Stromal cell of bone marrow (primary cell): ENCODE measurements around the gene DLGAP1.

ENCODE experiments used
- DNase-seq: peaks from one replicate; pipeline ENCODE4 v3.0.0-alpha.2; 2012; ENCODE audit warnings: low read depth

The DLGAP1 gene

DNA sequence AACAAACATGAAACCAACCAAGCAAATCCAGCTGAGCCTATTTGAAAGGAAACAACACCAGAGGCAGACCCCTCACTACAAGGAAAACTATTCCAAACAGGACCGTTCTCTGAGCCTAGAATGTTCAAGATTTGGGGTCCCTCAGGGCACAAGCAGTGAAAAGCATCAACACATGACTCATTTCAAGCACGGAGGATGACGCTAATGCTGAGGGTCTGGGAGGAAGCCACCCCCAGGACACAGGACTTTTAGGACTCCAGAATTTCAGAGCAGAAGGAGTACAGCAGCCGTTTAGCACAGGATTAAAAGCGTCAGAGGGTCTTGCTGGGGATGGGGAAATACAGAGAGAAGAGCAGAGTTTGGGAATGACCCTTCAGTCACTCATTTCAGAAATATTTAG, 168.9 kb downstream of the DLGAP1 start:
- DNase-seq: no peak

DNA sequence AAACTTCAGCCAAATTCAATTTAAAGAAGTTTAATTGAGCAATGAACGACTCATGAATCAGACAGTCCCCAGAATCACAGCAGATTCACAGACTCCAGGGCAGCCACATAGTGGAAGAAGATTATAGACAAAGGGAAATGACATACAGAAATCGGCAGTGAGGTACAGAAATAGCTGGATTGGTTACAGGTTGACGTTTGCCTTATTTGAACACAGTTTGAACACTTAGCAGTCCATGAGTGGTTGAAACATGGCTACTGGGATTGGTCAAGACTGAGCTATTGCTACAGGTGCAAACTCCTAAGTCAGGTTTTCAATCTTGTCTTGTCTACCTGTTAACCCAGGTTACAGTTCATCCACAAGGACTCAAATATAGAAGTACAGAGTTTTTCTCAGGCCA, 169.6 kb downstream of the DLGAP1 start:
- DNase-seq: no peak

DNA sequence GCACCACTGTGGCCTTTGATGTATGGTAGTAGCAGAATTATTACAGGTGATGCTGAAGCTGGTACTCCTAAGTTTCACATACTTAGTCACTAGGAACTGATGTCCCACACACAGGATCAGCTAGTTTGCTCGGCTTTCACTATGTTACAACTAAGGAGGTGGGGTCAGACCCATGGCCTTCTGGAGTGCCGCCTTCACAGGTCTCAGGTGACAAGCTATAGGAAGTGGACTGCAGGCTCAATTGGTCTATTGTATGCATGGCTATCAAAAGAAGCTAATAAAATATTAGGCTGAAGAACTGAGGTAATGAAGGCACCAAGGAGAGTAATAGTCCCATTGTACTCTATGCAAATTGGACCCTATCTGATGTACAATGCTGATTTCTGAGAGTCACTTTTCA, 170.6 kb downstream of the DLGAP1 start:
- no peak for DNase-seq

- DNase-seq: no peak
Measured at GRCh38 chr18:4283746-4284291, 171.3 kb downstream of the DLGAP1 start.

DNA sequence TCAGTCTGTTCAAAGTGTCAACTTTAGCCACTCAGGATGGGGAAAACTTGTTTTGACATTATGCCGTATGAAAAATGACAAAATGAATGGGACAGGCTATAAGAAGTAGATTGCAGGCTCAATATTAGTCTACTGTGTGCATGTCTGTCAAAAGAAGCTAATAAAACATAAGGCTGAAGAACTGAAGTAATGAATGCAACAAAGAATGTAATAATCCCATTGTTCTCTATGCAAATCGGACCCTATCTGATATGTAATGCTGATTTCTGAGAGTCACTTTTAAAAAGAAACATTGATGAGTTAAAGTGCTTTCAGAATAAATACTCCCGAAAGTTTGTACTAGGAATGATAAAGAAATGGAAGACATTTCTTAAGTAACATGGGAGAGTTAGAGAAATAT, 172.2 kb downstream of the DLGAP1 start:
- DNase-seq: no peak

DNA sequence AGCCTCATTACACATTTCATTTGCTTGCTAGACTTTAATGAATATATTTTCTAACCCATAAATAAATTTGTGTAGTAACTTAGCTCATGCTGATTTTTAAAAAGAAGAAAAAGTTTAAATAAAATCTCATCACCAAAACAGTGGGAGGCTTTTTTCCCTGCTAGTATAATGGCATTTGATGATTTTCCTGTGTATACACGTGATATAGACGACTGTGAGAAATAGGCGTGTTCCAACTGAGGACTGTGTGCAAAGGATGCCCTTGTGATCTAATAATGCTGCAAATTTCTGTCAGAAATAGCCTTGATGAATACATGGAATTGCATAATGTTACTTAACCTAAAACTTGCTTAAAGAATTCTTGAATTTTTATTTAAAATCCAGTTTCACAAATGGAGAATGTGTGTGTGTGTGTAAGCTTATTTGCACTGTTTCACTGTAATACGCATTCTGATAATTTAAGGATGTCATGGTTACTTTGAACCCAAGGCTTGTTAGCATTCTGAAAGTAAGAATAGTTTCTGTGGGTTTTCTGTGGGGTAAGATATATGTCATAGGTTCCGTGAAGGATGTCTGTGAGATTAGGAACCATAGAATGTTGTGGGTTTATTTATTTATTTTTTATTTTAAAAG, 178.0 kb downstream of the DLGAP1 start:
- no peak for DNase-seq

DNA sequence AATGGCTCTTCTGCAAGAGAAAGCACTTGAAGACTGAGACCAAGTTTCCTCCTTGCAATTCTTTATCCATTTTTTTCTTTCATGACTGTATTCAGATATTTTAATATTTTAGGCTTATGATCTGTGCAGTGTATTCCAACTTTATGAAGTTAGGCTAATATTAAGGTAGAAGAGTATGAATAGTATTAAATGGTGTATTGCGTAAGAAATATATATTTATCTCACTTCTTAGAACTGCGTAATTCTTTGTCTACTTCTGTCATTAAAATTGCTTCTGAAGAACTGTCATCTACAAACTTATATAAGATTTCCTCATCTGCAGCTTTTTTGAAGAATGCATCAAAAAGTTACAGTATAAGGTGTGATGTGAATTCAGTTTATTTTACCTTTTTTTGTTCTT, 183.2 kb downstream of the DLGAP1 start:
- DNase-seq: no peak

DNA sequence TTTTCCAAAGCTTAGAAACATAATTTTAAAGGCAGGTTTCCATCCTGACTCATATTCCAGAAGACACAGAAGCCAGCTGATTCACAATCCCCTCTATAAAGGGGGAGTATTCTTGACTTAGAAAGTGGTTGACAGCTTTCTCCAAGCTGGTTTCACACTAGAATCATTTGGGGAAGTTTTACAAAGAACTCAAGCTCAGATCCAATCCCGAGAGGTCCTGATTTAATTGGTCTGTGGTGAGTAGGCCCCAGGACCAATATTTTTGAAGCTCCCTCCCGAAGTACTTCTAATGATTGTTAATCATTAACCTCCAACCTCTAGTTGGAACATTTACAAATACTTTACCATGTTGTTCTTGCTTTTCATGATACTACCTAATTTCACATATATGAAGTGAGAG, 184.1 kb downstream of the DLGAP1 start:
- DNase-seq: no peak

DNA sequence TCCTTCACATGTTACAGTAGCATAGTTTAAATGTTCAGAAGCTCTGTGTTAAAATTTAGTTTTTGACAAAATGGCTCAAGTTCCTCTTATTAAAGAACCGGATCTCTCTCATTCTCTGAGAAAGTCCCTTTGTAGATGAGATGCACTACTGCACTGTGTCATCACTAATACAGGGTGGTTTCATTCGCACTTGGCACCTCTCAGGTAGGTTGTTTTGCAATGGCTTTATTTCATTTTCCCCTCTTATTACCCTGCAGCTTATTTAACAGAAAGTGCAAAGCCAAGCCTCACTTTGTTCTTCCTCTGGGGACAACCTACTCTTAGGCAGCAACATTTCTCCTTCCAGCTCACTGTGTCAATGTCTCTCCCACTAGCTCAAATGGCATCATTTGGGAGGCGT, 185.1 kb downstream of the DLGAP1 start:
- no peak for DNase-seq

GRCh38 chr18:4267641-4268040, 187.5 kb downstream of the DLGAP1 start:
- DNase-seq: no peak

DNA sequence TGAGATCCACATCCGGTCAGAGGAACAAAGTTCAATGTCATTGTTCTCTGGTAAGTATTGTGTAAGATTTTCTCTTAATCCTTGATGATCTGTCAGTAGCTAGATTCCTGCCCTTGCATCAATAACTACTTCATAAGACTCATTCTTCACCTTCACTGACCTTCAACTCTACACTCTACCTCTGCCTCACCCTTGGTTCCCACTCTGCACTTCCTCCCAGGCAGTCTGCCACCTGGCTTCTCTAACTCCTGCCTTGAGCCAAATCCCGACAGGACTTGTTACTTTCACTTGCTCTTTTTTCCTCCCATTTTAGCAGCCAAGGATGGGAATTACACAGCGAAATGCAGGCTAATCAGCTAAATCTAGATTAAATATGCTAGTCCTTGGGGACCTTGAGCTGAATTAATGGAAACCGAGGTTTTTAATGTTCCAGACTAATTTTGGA, 190.7 kb downstream of the DLGAP1 start:
- no peak for DNase-seq

DNA sequence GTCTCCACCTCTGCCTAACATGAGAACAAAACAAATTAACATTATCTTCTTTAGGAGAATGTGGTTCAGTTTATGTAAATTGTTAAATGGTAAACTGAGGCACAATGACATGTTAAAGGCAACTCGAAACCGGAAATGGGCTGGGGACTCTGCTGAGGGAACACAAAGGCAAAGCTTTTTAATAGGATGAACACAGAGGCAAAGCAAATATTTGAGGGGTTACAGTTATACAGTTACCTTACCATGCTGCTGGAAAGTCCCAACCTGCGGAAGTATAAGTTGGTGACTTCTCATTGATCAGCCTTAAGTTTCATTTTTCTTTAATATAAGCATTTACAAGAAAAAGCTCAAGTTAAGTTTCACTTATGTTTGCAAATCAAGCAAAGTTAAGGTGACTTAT, 195.0 kb downstream of the DLGAP1 start:
- no peak for DNase-seq

DNA sequence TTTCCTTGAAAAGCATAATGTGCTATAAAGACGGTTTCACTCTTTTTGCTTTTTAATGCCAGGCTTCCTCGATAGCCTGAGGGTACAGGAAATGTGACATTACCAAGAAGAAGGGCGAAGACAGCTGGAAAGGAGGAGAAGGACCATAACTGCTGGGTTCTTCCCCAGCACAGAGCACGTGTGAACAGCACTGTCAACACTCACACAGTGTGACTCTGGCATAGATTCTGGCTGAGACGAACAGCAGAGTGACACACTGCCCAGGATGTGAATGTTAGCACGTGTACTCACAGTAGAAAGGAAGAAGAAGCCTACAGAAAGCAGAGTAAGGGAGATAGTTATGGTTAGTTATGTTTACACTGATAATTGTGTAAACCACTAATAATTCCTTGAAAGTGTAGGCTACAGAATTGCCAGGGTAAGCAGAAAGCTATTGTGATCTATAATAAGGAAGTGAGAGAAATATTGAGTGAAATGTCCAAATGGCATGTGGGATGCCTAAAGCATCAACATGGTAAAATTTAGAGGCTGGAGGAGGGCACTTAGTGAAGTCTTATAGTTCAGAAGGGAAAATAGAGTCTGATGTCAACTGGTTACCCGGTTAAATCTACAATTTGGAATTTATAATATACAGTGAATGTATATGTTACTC, 198.2 kb downstream of the DLGAP1 start:
- DNase-seq: no peak

DNA sequence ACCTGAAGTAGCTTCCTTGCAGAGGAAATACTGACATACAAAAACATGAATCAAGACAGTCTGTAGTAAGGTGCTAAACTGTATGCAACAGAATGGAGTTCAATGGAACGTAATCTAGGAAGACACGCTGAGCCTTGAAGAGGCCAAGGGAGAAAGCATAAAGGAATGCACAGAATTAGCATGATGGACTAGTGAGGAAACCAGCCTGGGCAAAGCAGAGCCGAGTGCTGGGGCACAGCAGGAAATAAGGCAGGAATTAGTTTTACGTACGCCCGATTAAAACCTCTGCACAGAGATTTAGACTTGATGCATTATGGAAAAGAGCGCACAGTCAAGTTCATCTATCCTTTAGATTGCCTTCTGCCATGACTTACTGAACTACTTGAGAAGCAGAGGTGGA, 200.3 kb downstream of the DLGAP1 start:
- no peak for DNase-seq

DNA sequence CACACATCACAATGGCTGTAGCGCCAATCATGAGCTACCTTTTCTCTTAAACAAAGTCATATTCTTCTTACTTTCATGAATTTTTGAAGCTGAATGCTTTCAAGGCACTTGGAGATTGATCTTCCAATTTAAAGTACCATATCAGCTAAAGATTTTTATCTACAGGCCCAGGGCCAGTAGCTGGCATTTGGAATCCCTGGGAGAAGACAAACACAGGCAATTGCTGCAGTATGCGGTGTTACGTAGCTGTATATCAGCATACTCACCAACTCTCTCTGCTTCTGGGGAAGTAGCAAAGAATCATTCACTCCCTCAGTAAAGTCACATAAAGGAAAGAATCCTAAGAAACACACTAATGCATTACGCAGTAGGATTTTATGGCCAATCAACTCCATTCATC, 202.3 kb downstream of the DLGAP1 start:
- no peak for DNase-seq

GRCh38 chr18:4251873-4252272, 203.2 kb downstream of the DLGAP1 start:
- no peak for DNase-seq

GRCh38 chr18:4251206-4251605, 203.9 kb downstream of the DLGAP1 start:
- DNase-seq: no peak

GRCh38 chr18:4250141-4250540, 205.0 kb downstream of the DLGAP1 start:
- no peak for DNase-seq

DNA sequence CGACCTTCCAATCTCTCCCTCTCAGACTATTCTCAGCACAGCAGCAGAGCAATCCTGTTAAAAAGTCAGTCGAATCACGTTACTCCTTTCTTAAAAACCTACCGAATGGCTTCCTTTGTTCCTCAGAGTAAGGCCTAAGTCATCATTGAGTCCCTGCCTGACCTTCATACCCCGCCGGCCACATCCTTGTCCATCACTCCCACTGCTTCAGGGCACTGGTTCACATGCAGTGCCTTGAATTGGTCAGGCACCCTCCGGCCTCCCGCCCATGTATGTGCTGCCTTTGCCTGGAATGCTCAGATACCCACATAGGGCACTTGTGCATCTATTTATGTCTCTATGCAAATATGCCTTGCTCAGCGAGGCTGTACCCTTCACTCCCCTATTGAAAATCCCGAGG, 206.4 kb downstream of the DLGAP1 start:
- no peak for DNase-seq

GRCh38 chr18:4246374-4246773, 208.7 kb downstream of the DLGAP1 start:
- no peak for DNase-seq

DNA sequence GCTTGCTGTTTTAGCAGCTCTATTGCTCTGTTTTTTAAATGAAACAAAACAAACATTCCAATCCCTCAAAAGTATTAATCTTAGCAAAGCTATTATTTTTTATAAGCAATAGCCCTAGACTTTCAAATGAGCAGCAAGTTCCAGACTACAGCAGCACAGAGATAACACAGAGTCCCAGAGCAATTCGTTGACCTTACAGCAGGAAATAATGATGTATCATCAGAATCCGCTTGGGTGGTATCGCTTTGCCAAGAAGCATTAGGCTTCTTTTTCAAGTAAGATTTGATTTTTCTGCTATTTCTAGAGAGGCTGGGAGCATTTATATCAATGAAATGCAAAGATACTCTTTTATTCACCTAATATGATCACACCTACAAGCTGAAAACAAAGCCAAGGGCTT, 209.7 kb downstream of the DLGAP1 start:
- no peak for DNase-seq

GRCh38 chr18:4242431-4243161, 212.5 kb downstream of the DLGAP1 start:
- no peak for DNase-seq

- no peak for DNase-seq
Measured at GRCh38 chr18:4241090-4241617, 214.0 kb downstream of the DLGAP1 start.
